Stimulated activated CD8-positive, alpha-beta memory T cell treated with anti-CD3 and anti-CD28 coated beads, Interleukin-15, amount 100 ng/mL, for 48 hours (primary cell): ENCODE measurements around the gene FRAT1.

ENCODE experiments used
- DNase-seq, 2 donors: peaks; one replicate each; pipeline ENCODE4 v3.0.0-alpha.2; 2020; ENCODE audit warnings: low read depth in 2 of 2

FRAT1 gene

DNA sequence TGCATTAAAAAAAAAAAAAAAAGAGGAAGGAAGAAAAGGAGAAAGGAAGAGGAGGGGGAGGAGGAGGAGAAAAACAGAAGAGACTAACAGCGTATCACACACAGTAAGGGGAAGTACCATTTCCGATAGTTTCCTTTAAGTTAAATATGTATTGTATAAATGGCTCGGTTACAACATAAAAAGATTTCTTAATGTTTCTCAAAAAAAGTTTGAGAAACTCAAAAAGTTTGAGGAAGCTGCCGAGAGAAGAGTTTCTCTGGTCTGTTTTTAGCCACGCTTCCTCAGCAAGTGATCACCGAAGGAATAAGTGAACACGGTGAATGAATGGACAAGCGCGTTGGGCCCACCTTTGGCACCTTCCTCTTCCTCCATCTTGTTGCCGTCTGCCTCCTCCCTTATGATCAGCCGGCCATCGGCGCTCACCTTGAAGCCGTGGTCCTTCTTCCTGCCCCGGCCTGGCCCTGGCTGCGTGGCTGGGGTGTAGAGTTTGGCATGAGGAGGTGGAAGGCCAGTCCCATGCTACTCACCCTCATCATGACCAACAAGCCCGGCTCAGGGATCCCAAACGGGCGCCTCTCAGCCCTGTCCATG, 46.8 kb downstream of the FRAT1 start:
- no peak for DNase-seq

DNA sequence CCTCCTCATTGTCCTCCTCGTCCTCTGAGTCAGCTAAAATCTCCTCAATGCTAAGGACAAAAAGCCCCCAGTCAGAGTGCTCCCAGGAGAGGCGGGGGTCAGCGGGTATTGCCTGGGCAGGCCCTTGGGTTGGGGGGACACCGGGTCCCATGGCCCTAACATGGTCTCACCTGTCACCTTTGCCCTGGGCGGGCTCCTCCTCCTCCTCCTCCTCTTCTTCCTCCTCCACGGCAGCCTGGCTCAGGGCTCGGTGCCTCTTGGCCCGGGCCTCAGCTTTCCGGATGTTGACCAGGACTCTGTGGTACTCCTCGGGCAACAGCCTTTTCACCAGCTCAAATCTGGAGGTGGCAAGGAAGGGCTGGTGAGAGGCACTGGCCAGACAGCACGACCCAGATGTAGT, 47.5 kb downstream of the FRAT1 start:
- DNase-seq: no peak

- DNase-seq: no peak
Observed at GRCh38 chr10:97367126-97367649, 48.1 kb downstream of the FRAT1 start.
